GM19351 (cell line): ENCODE measurements around the gene SERINC3.
"Not testable (repeated sequence)": the region's sequence is repeated elsewhere in the genome, so short reads cannot be mapped to it uniquely, and the experiment has no call there.

ENCODE experiments used
- ATAC-seq: cut with Tn5 transposase; IDR thresholded peaks from one replicate; pipeline ENCODE4 v1.9.1; 2021; ENCODE audit warnings: mild to moderate bottlenecking, moderate library complexity; ENCODE audit not compliant: unreplicated experiment

Gene SERINC3

GRCh38 chr20:44521484-44522481 is at the start of gene SERINC3:
Gene SERINC3, minus strand, starts transcription at chr20:44522070. Its CDS starts 119 bp downstream, at chr20:44521951.
- ATAC-seq: peak; percentile 99

DNA sequence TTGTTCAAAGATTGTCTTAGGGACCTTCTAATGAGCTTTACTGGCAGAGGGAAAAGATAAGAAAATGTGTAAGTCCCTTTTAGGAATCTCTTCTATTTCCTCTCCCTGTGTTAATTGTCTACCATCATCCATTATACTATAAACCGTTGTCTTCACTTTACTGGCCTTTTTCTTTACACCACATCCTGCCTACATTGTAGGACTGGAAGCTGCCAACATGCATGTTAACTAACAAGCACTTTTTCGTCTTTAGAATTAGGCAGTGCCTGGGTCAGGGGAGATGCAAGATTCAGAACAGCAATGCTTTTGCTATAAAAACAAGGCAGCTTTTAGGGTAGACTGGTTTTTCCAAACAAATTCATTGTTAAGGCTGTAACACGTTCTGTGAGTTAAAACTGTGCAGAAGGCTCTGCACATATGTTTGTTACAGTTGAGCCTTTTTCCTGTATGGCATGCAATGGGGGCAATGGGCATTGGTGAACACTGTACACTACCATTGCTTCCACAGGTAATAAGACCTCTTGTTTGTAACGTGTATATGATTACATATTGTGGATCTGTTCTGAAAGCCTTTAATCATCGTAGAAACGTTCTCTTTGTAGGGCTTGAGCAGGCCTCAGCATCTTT is 49.6 kb upstream of the SERINC3 start:
- no peak for ATAC-seq

- no peak for ATAC-seq
Measured at GRCh38 chr20:44570367-44570766, 48.5 kb upstream of the SERINC3 start.

- no peak for ATAC-seq
Measured at GRCh38 chr20:44566811-44567210, 44.9 kb upstream of the SERINC3 start.

GRCh38 chr20:44566018-44566417 is 44.1 kb upstream of the SERINC3 start:
- no peak for ATAC-seq

- ATAC-seq: no peak
Measured at GRCh38 chr20:44561876-44562275, 40.0 kb upstream of the SERINC3 start.

- not testable (repeated sequence) for ATAC-seq
Measured at GRCh38 chr20:44560818-44561217, 38.9 kb upstream of the SERINC3 start.

- ATAC-seq: no peak
Measured at GRCh38 chr20:44560229-44560628, 38.4 kb upstream of the SERINC3 start.

DNA sequence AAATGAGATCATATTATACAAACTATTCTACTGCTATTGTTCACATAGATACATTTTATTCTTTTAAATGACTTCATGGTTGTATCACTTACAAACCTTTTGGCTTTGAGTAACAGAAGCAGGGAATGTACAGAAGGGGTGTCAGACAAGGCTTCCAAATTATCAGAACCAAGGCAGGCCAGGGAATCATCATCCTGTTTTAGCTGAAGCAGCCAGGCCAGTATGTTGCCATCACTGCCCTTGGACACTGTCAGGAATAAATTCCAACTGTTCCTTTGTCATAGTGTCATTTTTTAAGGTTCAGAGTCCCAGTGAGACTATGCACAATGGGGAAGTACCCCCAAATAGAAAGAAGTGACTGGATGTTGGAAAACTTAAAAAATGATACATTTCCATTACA is 37.4 kb upstream of the SERINC3 start:
- no peak for ATAC-seq

- ATAC-seq: no peak
Measured at GRCh38 chr20:44552950-44553908, 31.4 kb upstream of the SERINC3 start.

DNA sequence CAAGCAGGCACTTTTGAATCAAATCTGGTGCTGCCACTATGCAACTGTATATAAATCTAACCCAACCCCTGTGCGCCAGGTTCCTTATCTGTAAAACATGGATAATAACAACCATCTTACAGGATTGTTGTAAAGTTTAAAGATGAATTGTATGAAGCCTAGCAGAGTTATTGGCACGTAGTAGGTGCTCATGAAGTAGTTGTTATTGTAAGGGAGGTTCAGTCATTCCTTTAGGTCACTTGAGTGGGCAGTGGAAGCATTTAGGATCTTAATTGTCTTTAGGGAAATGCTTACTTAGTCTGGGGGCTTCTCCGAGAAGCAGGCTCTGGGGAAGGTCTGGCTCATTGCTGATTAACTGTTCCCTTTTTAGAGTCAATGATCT is 30.7 kb upstream of the SERINC3 start:
- ATAC-seq: no peak

GRCh38 chr20:44552050-44552449 is 30.2 kb upstream of the SERINC3 start:
- ATAC-seq: no peak

DNA sequence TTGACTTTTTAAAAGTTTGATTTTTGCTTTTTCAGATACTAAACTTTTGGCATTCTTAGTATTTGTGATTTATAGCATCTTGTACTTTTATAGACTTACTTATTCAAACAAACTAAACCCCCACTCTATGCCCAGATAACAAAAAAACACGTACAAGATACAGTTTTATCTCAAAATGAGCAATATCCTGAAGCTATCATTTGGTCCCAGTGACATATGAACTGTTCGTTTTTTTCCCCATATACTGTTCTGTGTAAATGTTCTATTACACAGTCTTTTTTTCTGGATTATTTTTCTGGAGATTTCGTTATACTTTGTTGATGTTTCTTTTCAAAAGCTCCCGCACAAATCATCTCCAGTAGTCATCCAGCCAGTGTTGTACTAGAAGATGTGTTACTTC is 27.3 kb upstream of the SERINC3 start:
- no peak for ATAC-seq

DNA sequence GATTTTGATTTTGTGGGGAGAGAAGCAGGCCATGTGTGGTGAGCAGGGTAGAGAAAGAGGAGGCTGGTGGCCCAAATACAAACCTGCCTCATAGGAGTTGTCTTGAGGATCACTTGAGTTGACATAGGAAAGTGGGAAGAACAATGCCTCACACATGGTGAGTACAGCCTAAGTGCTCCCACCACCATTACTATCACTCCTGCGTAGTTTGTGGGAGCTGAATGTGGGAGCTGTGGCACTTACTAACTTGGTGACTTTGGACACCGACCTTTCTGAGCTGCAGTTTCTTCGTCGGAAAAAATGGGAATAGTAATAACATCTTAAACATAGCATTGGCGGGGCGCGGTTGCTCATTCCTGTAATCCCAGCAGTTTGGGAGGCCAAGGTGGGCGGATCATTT is 25.5 kb upstream of the SERINC3 start:
- no peak for ATAC-seq

DNA sequence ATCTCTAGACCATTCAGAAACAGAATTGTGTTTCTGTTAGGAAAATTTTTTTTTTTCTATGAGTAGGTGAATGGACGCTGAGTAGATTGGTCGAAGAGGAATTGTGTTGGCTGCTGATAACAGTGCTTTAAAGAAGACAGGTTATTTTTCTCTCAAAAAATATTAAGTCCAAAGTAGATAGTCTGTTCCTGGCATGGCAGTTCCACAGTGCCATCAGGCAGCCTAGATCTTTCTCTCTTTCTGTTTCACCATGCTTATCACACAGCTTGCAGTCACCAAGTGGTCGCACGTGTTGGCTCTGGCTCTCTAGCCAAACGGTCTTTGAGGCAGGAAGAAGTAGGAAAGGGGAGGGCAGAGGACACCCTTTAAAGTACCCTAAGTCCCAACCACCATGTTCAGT is 22.4 kb upstream of the SERINC3 start:
- no peak for ATAC-seq

DNA sequence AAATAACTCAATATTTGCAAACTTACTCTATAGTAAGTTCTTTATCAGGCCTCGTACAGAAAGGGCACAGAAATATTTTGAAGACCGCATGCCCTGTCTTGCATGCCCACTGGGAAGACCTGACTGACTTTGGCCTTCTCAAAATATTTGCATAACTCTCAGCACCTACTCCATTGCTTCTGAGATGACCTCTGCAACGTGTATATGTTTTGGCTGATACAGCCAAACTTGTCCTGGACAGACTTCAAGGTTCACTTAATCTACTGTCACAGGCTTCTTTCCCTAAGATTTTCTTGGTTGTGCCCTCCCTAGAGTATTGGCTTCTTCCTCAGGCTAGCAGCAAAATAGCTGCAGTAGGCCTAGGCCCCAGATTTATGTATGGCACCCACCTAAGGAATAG is 21.5 kb upstream of the SERINC3 start:
- no peak for ATAC-seq

DNA sequence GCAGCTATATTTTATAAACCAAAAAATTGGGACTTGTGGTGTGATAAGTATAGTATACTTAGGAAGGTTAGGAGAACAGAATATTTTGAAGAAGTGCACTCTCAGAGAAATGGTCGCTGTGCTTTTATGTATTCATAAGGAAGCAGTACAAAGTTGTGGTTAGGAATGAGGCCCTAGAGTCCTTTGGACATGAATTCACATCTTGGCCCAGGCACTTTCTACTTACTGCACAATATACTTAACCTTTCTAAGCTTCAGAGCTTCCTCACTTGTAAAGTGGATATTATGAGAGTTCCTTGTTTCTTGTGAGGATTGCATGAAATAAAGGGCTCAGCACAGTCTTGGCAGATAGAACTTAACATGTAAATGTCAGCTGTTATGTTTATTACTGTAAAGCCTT is 21.0 kb upstream of the SERINC3 start:
- no peak for ATAC-seq

- ATAC-seq: no peak
Measured at GRCh38 chr20:44541992-44542391, 20.1 kb upstream of the SERINC3 start.

DNA sequence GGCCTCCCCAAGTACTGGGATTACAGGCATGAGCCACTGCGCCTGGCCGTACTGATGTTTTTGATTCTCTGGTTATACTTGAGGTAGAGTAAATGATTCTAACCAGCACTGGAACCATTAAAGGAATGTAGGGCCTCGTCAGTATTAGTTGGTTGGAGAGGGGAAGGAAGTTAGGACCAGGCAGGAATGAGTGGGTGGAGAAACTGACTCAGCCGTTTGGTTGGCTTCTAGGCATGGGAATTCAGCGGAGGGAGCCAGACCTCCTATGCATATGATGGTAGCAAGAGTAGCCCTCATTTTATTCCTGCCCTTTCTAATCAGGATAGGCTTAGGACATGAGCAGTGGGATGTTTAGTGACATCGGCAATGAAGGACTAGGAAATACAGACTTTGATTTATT is 19.0 kb upstream of the SERINC3 start:
- ATAC-seq: no peak

GRCh38 chr20:44537993-44538392 is 16.1 kb upstream of the SERINC3 start:
- no peak for ATAC-seq

DNA sequence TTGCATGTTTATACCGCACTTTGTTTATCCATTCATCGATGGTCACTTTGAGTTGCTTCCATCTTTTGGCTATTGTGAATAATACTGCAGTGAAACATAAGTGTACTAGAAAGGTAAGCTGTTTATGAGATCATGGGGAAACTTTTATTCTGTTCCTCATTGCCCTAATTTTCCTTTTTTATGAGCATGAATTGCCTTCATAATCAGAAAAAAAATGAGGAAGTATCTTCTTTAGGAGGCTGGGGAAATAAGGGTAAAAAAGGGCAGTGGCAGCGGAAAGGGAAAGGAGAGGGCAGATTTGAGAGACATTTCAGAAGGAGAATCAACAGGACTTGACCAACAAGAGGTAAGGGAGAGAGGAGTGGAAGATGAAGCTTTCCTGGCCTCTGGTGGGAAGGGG is 14.3 kb upstream of the SERINC3 start:
- no peak for ATAC-seq
